Metanephros (tissue), 2 donors: Measurements from ENCODE around the gene PSMD11. TPM values are rescaled to one million over a fixed set of nuclear protein-coding genes. Genes with fewer than 3 reads are reported as not detected.

Source experiments
- small RNA-seq: library from RNA; depleted of rRNA; stranded (forward); fragments of <200 nt; gene quantifications from one replicate; pipeline ENCODE3, GENCODE V24; 2014; ENCODE audit warnings: low replicate concordance
- total RNA-seq: library from RNA; depleted of rRNA; stranded (reverse); fragments of >200 nt; gene quantifications from one replicate; pipeline ENCODE4 v1.2.3, GENCODE V29; 2014

PSMD11 gene
- total RNA-seq = 54.2 TPM

DNA sequence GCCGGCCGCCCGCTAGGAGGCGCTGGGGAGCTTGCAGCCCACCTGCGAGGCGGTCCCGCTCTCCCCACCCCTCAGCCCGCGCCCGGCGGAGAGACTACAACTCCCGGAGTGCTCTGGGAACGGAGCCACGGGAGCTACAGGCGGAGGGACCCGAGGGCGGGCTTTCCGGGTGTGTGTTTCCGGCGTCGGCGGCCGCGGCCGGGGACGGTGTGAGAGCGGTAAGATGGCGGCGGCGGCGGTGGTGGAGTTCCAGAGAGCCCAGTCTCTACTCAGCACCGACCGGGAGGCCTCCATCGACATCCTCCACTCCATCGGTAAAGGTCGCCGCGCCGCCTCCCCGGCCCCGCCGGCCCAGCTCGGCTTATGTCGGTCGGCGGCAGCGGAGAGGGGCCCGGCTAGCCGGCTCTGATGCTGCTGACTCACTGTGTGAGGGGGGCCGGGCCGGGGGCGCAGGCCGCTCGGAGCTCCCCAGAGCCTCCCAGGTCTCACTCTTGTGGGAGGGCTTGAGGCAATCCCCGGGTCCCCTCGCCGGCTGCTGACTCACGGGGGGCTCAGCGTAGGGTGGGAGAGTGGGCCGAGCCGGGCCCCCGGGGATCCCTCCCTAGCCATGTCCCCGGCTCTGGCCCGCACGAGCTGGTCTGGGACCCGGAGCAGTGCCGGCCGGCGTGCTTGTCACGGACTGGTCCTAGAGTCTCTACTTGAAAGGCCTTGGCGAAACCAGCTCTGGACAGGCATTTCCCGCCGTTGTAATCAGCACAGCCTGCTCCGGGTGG is at the start of gene PSMD11:
TSS of gene PSMD11 (plus strand) at position 210 of the 773 bp plus-strand sequence. CDS start at position 224, 14 bp downstream.

DNA sequence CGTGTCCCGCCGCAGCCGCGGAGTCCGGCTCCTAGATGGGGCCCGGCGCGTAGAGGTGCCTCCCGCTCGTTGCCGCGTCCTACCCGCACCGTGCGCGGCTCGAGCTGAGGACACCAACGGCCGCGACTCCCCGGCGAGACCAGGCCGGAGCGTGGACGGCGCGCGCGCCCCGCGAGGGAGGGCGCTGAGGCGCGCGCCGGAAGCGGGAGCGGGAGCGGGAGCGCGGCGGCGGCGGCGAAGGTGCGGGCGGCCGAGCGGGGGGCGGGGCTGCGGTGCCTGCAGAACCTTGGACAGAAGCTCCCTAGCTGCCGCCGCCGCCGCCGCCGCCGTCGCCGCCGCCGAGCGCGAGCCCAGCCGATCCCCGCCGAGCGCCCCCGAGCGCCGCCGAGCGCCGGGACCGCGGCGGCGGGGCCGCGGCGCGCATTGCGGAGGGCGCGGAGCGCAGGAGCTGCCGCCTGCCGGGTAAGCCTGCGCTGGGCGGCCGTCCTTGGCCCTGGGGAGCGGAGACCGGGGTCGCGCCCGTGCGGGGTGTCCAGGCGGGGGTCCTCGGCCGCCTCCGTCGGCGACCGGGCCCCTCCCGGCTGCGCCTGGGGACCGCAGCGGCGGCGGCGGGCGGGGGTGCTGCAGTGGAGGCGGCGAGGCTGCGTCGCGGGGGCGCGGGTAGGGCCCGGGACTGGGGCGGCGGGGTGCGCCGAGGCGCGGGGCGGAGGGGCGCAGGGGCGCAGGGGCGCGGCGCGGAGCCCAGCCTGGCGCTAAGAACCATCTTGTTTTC is 42.6 kb downstream of the PSMD11 start, which contains the start of gene CDK5R1:
TSS of gene CDK5R1 (plus strand) at position 293 of the 772 bp plus-strand sequence. CDS start 628 bp downstream, outside the sequence.

Small RNA genes lying within 50 kb of the gene (small RNA-seq; reads per million reads assigned to genes)
- not detected for gene AC005899.2
- not detected for gene AC005899.6
- gene RF00019 = not detected

Other genes with a start within 250 kb of the PSMD11 start
- gene RHBDL3, start 178.7 kb upstream of the PSMD11 start, total RNA-seq = 1.3 TPM
- gene C17orf75, start 102.3 kb upstream of the PSMD11 start, total RNA-seq = 36.1 TPM
- gene ZNF207, start 94.4 kb upstream of the PSMD11 start, total RNA-seq = 204 TPM
- 2.3 TPM for gene CDK5R1, start 42.5 kb downstream of the PSMD11 start, total RNA-seq